Colonic mucosa (tissue), 4 donors: ENCODE measurements around the gene CRX. TPM values are rescaled to one million over a fixed set of nuclear protein-coding genes. Genes with fewer than 3 reads are reported as not detected.
A peak's percentile ranks its signal among the peaks of the same experiment; 100 is the strongest.

Experiments
- DNase-seq: peaks from one replicate; pipeline ENCODE4 v3.0.0-alpha.2; 2020
- H3K27ac ChIP-seq: fragments of 200-600 bp; one replicate; pipeline ENCODE4 v1.8.0; 2021
- H3K27me3 ChIP-seq: fragments of 200-600 bp; one replicate; pipeline ENCODE4 v1.8.0; 2021
- H3K36me3 ChIP-seq: fragments of 200-600 bp; one replicate; pipeline ENCODE4 v1.8.0; 2021
- H3K4me1 ChIP-seq: fragments of 200-600 bp; one replicate; pipeline ENCODE4 v1.8.0; 2021; ENCODE audit warnings: mild to moderate bottlenecking
- H3K4me3 ChIP-seq: fragments of 200-600 bp; one replicate; pipeline ENCODE4 v1.8.0; 2021
- H3K9ac ChIP-seq, 2 donors: one replicate each; pipeline ENCODE4 v1.7.0; 2013; ENCODE audit warnings: control low read depth in 2 of 2, low read depth in 2 of 2, low read length in 2 of 2
- H3K9me3 ChIP-seq: fragments of 200-600 bp; one replicate; pipeline ENCODE4 v1.8.0; 2021
- intact Hi-C: fragments of 100-400 bp; cut with DNase I; formaldehyde crosslinking; loops from one replicate; pipeline ENCODE4 v1.14.1; 2022
- total RNA-seq, 2 donors: library from RNA; stranded (reverse); fragmentation: NEBNext Ultra II Directional in 1 of 2; extraction: Animal tissue kit (Norgen Biotek cat#: 25700) in 1 of 2; gene quantifications; one replicate each; pipeline ENCODE4 v1.2.1, GENCODE V29; 2021
- TF ChIP-seq, protein P1 (sequence below): fragments of 200-600 bp; IDR thresholded peaks from one replicate; pipeline ENCODE4 v1.8.0; 2022; ENCODE audit warnings: antibody characterized with exemption, mild to moderate bottlenecking
- donor health status: healthy.
- donor health status: DM: no; HTN: no; CAD: no.
- donor health status: DM: no; HTN: no; CAD: no.

The CRX gene
- total RNA-seq, 2 donors from 2014 or later: not detected

DNA sequence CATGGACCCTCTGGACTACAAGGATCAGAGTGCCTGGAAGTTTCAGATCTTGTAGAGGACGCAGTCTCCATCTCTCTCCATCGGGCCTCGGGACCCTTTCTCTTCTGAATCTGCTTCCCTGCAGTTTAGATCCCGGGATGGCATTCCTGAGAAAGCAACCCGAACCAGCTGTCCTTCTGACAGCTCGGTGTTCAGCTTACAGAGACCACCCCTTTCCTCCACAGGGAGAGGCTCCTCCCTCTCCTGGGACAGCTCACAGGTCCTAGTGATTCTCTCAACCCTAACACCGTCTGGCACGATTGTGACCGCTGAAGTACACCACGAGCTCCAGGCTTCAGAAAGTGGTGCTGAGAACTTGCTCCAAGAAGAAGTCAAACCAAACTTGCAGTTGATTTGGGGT is 18.2 kb downstream of the CRX start:
- DNase-seq: no peak
- no peaks in the 10 kb centered on the region for H3K36me3 ChIP-seq
- H3K9me3 ChIP-seq: no peaks in the 10 kb centered on the region
- no peak overlapping the region for H3K9ac ChIP-seq
- no peaks in the 10 kb centered on the region for H3K4me1 ChIP-seq
- H3K4me3 ChIP-seq: no peak overlapping the region
- no peak overlapping the region for H3K27ac ChIP-seq
- intact Hi-C loops: no loop called here
- H3K27me3 ChIP-seq: no peaks in the 10 kb centered on the region
- TF ChIP-seq, protein P1, sequence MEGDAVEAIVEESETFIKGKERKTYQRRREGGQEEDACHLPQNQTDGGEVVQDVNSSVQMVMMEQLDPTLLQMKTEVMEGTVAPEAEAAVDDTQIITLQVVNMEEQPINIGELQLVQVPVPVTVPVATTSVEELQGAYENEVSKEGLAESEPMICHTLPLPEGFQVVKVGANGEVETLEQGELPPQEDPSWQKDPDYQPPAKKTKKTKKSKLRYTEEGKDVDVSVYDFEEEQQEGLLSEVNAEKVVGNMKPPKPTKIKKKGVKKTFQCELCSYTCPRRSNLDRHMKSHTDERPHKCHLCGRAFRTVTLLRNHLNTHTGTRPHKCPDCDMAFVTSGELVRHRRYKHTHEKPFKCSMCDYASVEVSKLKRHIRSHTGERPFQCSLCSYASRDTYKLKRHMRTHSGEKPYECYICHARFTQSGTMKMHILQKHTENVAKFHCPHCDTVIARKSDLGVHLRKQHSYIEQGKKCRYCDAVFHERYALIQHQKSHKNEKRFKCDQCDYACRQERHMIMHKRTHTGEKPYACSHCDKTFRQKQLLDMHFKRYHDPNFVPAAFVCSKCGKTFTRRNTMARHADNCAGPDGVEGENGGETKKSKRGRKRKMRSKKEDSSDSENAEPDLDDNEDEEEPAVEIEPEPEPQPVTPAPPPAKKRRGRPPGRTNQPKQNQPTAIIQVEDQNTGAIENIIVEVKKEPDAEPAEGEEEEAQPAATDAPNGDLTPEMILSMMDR: no peak

DNA sequence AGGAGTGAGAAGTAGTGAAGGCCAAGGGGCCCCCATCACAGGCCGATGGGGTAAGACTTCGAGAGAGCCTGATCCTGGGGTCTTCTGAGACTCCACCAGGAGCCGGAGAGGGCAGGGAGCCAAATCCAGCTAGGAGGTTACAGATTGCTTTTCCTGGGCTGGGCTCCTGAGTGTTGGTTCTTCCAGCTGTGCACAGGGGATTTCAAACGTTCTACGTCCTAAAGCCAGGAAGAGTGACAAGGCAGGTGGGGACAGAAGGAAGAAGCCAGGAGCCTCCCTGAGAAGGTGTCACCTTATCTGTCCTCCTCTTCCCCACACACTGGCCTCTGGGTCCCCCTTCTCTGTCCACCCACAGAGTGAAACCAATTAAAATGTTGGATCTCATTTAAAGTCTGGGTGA is 21.2 kb downstream of the CRX start:
- Histone ChIP-seq H3K4me3 (no peak overlapping the region), H3K4me1 (no peaks in the 10 kb centered on the region), H3K9ac (no peak overlapping the region), H3K27ac (no peak overlapping the region), H3K27me3 (no peaks in the 10 kb centered on the region), H3K36me3 (no peaks in the 10 kb centered on the region), H3K9me3 (no peaks in the 10 kb centered on the region)
- DNase-seq: no peak
- intact Hi-C loops: no loop called here
- TF ChIP-seq, protein P1: no peak

DNA sequence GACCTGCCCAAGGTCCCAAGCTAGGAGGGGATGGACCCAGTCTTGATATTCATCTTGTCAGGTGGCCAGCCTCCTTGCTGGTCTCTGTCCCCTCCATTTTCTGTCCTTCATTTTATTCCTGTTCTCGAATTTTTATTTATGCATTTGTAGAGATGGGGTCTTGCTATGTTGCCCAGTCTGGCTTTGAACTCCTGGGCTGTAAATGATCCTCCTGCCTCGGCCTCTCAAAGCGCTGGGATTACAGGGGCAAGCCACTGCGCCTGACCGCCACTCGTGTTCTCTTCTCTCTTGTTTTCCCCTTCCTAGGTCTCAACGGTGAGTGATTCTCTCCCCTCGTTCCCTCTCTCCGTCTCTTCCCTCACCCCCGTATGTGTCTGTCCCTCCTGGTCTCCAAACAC is 26.7 kb downstream of the CRX start:
- Histone ChIP-seq H3K9ac (no peak overlapping the region), H3K36me3 (no peaks in the 10 kb centered on the region), H3K4me1 (no peaks in the 10 kb centered on the region), H3K9me3 (no peaks in the 10 kb centered on the region), H3K4me3 (no peak overlapping the region), H3K27ac (no peak overlapping the region), H3K27me3 (no peaks in the 10 kb centered on the region)
- intact Hi-C loops: no loop called here
- no peak for DNase-seq
- TF ChIP-seq, protein P1: no peak

DNA sequence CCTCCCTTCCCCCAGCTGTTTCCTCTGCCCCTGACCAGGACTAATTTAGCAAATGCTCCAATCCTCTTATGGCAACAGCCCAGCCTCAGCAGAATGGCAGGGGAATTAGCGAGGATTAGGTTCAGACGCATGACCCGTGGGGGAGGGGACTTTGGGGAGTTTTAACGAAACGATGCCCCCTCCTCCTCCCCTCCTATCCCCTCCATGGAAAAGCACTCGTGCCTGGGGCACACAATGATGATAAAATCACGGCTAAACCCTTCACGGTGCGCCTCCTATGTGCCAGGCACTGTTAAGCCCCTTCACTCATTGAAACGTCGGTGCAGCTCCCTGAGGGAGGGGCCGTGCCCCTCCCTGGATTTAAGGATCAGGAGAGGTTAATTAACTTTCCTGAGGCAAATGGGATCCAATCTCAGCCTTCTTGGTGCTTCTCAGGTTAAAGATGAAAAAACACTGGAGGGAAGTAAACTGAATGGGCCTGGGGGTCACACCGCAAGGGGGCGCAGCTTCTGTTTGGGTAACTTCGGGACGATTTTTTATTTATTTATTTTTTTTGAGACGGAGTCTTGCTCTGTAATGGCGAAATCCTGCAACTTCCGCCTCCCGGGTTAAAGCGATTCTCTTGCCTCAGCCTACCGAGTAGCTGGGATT is 27.2 kb downstream of the CRX start:
- Histone ChIP-seq H3K27me3 (no peaks in the 10 kb centered on the region), H3K9me3 (no peaks in the 10 kb centered on the region), H3K27ac (no peak overlapping the region), H3K9ac (no peak overlapping the region), H3K36me3 (no peaks in the 10 kb centered on the region), H3K4me1 (no peaks in the 10 kb centered on the region), H3K4me3 (no peak overlapping the region)
- peak; percentile 24 for DNase-seq
- TF ChIP-seq, protein P1: peak; percentile 16
- intact Hi-C loops: no loop called here

DNA sequence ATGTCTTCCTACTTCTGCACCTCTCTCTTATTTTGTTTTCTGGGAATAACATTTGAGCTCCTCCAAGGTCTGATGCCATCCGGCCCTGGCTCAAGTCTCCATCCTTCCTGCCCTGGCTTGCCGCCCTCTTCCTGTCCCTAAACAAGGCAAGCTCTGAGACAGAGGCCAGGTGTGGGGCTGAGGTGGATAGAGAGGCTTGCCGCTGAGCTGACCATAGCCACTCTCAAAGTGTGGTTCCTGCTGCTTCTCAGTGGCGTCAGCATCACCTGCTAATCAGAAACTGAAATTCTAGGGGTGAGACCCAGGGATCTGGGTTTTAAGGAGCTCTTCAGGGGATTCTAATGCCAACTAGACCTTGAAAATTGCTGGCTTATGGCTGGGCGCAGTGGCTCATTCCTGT is 31.3 kb downstream of the CRX start:
- intact Hi-C loops: no loop called here
- Histone ChIP-seq H3K4me3 (no peak overlapping the region), H3K4me1 (no peaks in the 10 kb centered on the region), H3K9me3 (no peaks in the 10 kb centered on the region), H3K27ac (no peak overlapping the region), H3K36me3 (no peaks in the 10 kb centered on the region), H3K27me3 (no peaks in the 10 kb centered on the region), H3K9ac (no peak overlapping the region)
- no peak for DNase-seq
- TF ChIP-seq, protein P1: no peak
